ENCODE measurements around the gene GRIP1. TPM values are rescaled to one million over a fixed set of nuclear protein-coding genes. Genes with fewer than 3 reads are reported as not detected.
A peak's percentile ranks its signal among the peaks of the same experiment; 100 is the strongest.

The GRIP1 gene
- total and polyA plus RNA-seq, 10 of the 15 experiments (the other 5 are each of a cell fraction or from before 2014, with no cell fraction given): 0.05 to 0.85 (median 0.50) TPM; not detected in 7

GRCh38 chr12:66550626-66551025 lies 128.2 kb downstream of the GRIP1 start:
- no peak overlapping the region for H3K4me2 ChIP-seq (ENCODE audit: control insufficient read depth, insufficient read depth)
- no peaks in the 10 kb centered on the region for H3K36me3 ChIP-seq (ENCODE audit: control insufficient read depth in 2 of 2, insufficient read depth in 2 of 2, low read length in 1 of 2)
- H3K79me2 ChIP-seq (ENCODE audit: control insufficient read depth, insufficient read depth, low read length): no peaks in the 10 kb centered on the region
- no peak overlapping the region for H3K4me3 ChIP-seq
- BruUV-seq (replicated peaks): no TSS peak
- H3K4me1 ChIP-seq (ENCODE audit: control insufficient read depth, insufficient read depth, low read length): no peaks in the 10 kb centered on the region
- DNase-seq (ENCODE audit: low read depth, low spot score) (no peak), FAIRE-seq (no peak), ATAC-seq (no peak)
- intact Hi-C loops (cut with micrococcal nuclease; ENCODE audit: unreplicated experiment) (no loop called here), in situ Hi-C loops (cut with MboI) (no loop called here)
- peak; percentile 31; the same call in 1 of the 2 replicates for TF ChIP-seq RUNX3 (IDR thresholded peaks at IDR 0.05; ENCODE audit: low read length)
- TF ChIP-seq NFXL1 (IDR thresholded peaks at IDR 0.05; ENCODE audit: borderline replicate concordance): no peak
- no peak for TF ChIP-seq IKZF1 (conservative IDR thresholded peaks at IDR 0.05)
- TF ChIP-seq MEF2A (IDR thresholded peaks at IDR 0.05; ENCODE audit: insufficient read depth, low read depth, low read length): no peak
- H3K27me3 ChIP-seq (replicated peaks in 1 of 2; ENCODE audit: control insufficient read depth in 2 of 2, insufficient read depth in 2 of 2, low read length in 1 of 2): no peaks in the 10 kb centered on the region
- ChIA-PET SMC1A (ENCODE audit: uncharacterized antibody, unreplicated experiment) (no interaction called here), RAD21 (ENCODE audit: unreplicated experiment) (interaction anchor here (0.6 kb wide), 1 partner anchor 17 kb away, joined by 3 read pairs; no protein-coding TSS in a partner anchor), CTCF (no interaction called here), POLR2A (no interaction called here)
- no peak overlapping the region for H2AFZ ChIP-seq (ENCODE audit: control insufficient read depth, low read depth, low read length)
- no peak overlapping the region for H3K27ac ChIP-seq (ENCODE audit: control insufficient read depth, insufficient read depth)
- H3K9me3 ChIP-seq (replicated peaks; ENCODE audit: control insufficient read depth, insufficient read depth, low read length): no peaks in the 10 kb centered on the region
- WGBS (ENCODE audit: insufficient coverage, insufficient replicate concordance, low lambda C conversion rate, missing lambda C conversion rate): 58% methylated on average over 5 of the region's 5 CpGs
- no peak overlapping the region for H3K9ac ChIP-seq (ENCODE audit: control insufficient read depth, insufficient read depth, low read length)
- H4K20me1 ChIP-seq (ENCODE audit: control insufficient read depth, insufficient read depth): no peaks in the 10 kb centered on the region

GRCh38 chr12:66549050-66549389 lies 129.9 kb downstream of the GRIP1 start:
- ChIA-PET SMC1A (ENCODE audit: uncharacterized antibody, unreplicated experiment) (interaction anchor here (0.9 kb wide), 1 partner anchor 10 kb away, joined by 4 read pairs; no protein-coding TSS in a partner anchor), POLR2A (no interaction called here), CTCF (no interaction called here), RAD21 (ENCODE audit: unreplicated experiment) (interaction anchor here (0.7 kb wide), 1 partner anchor 144 kb away, joined by 3 read pairs; no protein-coding TSS in a partner anchor)
- intact Hi-C loops (cut with micrococcal nuclease; ENCODE audit: unreplicated experiment) (no loop called here), in situ Hi-C loops (cut with MboI) (no loop called here)
- Histone ChIP-seq H3K4me2 (ENCODE audit: control insufficient read depth, insufficient read depth) (no peak overlapping the region), H3K9ac (ENCODE audit: control insufficient read depth, insufficient read depth, low read length) (no peak overlapping the region), H2AFZ (ENCODE audit: control insufficient read depth, low read depth, low read length) (no peak overlapping the region), H3K9me3 (replicated peaks; ENCODE audit: control insufficient read depth, insufficient read depth, low read length) (no peaks in the 10 kb centered on the region), H3K27me3 (replicated peaks in 1 of 2; ENCODE audit: control insufficient read depth in 2 of 2, insufficient read depth in 2 of 2, low read length in 1 of 2) (no peaks in the 10 kb centered on the region), H3K79me2 (ENCODE audit: control insufficient read depth, insufficient read depth, low read length) (no peaks in the 10 kb centered on the region), H3K4me1 (ENCODE audit: control insufficient read depth, insufficient read depth, low read length) (no peaks in the 10 kb centered on the region), H3K36me3 (ENCODE audit: control insufficient read depth in 2 of 2, insufficient read depth in 2 of 2, low read length in 1 of 2) (no peaks in the 10 kb centered on the region), H3K27ac (ENCODE audit: control insufficient read depth, insufficient read depth) (no peak overlapping the region), H4K20me1 (ENCODE audit: control insufficient read depth, insufficient read depth) (no peaks in the 10 kb centered on the region), H3K4me3 (no peak overlapping the region)
- 0% methylated on average over 2 of the region's 2 CpGs for WGBS (ENCODE audit: insufficient coverage, insufficient replicate concordance, low lambda C conversion rate, missing lambda C conversion rate)
- BruUV-seq (replicated peaks): no TSS peak
- FAIRE-seq (no peak), DNase-seq (ENCODE audit: low read depth, low spot score) (no peak), ATAC-seq (no peak)
- no peak for TF ChIP-seq NR2C2 (IDR thresholded peaks at IDR 0.05; ENCODE audit: borderline replicate concordance, control insufficient read depth, insufficient read length, low read depth)
- no peak for TF ChIP-seq PML (IDR thresholded peaks at IDR 0.05; ENCODE audit: low read length)
- TF ChIP-seq NFYB (IDR thresholded peaks at IDR 0.05; ENCODE audit: insufficient read depth, low read depth, low read length): no peak
- TF ChIP-seq BCL3 (IDR thresholded peaks at IDR 0.05; ENCODE audit: borderline replicate concordance, insufficient read depth, low read depth, low read length, poor library complexity, severe bottlenecking): no peak
- TF ChIP-seq IRF5 (IDR thresholded peaks at IDR 0.05; ENCODE audit: borderline replicate concordance): no peak
- TF ChIP-seq MLLT1 (IDR thresholded peaks at IDR 0.05): no peak

Measured in GM12878 (cell line).